Activated CD8-positive, alpha-beta memory T cell treated with anti-CD3 and anti-CD28 coated beads for 1 hour (primary cell): Measurements from ENCODE around the gene C2CD2L.
"Not testable (repeated sequence)": the region's sequence is repeated elsewhere in the genome, so short reads cannot be mapped to it uniquely, and the experiment has no call there.

Experiments used
- DNase-seq, 2 donors: peaks; one replicate each; pipeline ENCODE4 v3.0.0-alpha.2; 2020; ENCODE audit warnings: low read depth in 1 of 2; ENCODE audit errors: extremely low read depth in 1 of 2

The C2CD2L gene

GRCh38 chr11:119113716-119114115 lies 6.6 kb downstream of the C2CD2L start:
- DNase-seq, result no peak

- DNase-seq, result no peak
Observed at GRCh38 chr11:119114351-119114750, 7.2 kb downstream of the C2CD2L start.

- no peak for DNase-seq
Observed at GRCh38 chr11:119115484-119116234, 8.5 kb downstream of the C2CD2L start.

GRCh38 chr11:119116235-119116594 lies 9.1 kb downstream of the C2CD2L start:
- no peak for DNase-seq

- DNase-seq, result no peak
Observed at GRCh38 chr11:119116601-119117000, 9.5 kb downstream of the C2CD2L start.

GRCh38 chr11:119117004-119117706 lies 10.0 kb downstream of the C2CD2L start:
- no peak for DNase-seq

- DNase-seq, result no peak
Observed at GRCh38 chr11:119118227-119118626, 11.1 kb downstream of the C2CD2L start.

- DNase-seq, result no peak
Observed at GRCh38 chr11:119118946-119119345, 11.8 kb downstream of the C2CD2L start.

- no peak for DNase-seq
Observed at GRCh38 chr11:119120639-119121007, 13.5 kb downstream of the C2CD2L start.

- DNase-seq, result peak; percentile 99
Observed at GRCh38 chr11:119121008-119121810, 14.1 kb downstream of the C2CD2L start, which contains the start of gene HINFP. Gene HINFP (plus strand): TSS chr11:119121580. CDS start chr11:119126945, 5,365 bp downstream.

- no peak for DNase-seq
Observed at GRCh38 chr11:119121811-119122124, 14.6 kb downstream of the C2CD2L start.

- no peak for DNase-seq
Observed at GRCh38 chr11:119125821-119126220, 18.7 kb downstream of the C2CD2L start.

- no peak for DNase-seq
Observed at GRCh38 chr11:119126675-119127268, 19.6 kb downstream of the C2CD2L start.

- no peak for DNase-seq
Observed at GRCh38 chr11:119130662-119131061, 23.5 kb downstream of the C2CD2L start.

GRCh38 chr11:119134389-119134978 lies 27.3 kb downstream of the C2CD2L start:
- no peak for DNase-seq

GRCh38 chr11:119139276-119139675 lies 32.1 kb downstream of the C2CD2L start:
- not testable (repeated sequence) for DNase-seq

GRCh38 chr11:119144825-119145486 lies 37.8 kb downstream of the C2CD2L start:
- DNase-seq, result no peak

GRCh38 chr11:119145551-119145950 lies 38.4 kb downstream of the C2CD2L start:
- no peak for DNase-seq

GRCh38 chr11:119147604-119148333 lies 40.6 kb downstream of the C2CD2L start:
- no peak for DNase-seq

- no peak for DNase-seq
Observed at GRCh38 chr11:119148720-119149017, 41.5 kb downstream of the C2CD2L start.
